OCI-LY7 (cell line): ENCODE results near the gene PPP6R3.

ENCODE experiments used
- EZH2phosphoT487 ChIP-seq: fragments of 200-600 bp; sonication (generic); IDR thresholded peaks from 2 replicates; pipeline ENCODE4 v1.6.1; 2018; ENCODE audit warnings: low read depth, borderline replicate concordance, mild to moderate bottlenecking, mixed run types, antibody characterized with exemption, low read length, moderate library complexity, mixed read lengths
- TF ChIP-seq, protein P1 (sequence below): fragments of 200-600 bp; sonication (generic); conservative IDR thresholded peaks from 2 replicates; pipeline ENCODE4 v1.5.1; 2014; ENCODE audit warnings: mild to moderate bottlenecking, antibody characterized with exemption, low read length, moderate library complexity, mixed read lengths

DNA sequence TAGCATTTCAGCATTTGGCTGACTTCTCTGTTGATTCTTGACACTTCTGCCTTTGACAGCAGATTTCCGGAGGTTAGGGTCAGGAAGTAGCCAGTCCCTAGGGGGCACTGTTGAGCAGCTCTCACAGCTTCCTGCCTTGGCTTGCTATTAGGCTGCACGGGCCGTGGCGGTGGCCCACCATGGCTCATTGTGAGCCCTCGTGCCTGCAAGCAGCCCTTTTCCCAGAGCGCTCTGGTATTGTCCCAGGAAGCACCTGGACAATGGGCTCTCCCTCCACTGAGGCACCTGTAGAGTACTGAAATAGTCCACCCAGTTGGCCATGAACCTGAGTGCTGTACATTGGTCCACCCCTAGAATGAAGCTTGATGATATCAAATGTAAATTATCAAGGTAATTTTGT is 123.5 kb downstream of the PPP6R3 start:
- TF ChIP-seq, protein P1, sequence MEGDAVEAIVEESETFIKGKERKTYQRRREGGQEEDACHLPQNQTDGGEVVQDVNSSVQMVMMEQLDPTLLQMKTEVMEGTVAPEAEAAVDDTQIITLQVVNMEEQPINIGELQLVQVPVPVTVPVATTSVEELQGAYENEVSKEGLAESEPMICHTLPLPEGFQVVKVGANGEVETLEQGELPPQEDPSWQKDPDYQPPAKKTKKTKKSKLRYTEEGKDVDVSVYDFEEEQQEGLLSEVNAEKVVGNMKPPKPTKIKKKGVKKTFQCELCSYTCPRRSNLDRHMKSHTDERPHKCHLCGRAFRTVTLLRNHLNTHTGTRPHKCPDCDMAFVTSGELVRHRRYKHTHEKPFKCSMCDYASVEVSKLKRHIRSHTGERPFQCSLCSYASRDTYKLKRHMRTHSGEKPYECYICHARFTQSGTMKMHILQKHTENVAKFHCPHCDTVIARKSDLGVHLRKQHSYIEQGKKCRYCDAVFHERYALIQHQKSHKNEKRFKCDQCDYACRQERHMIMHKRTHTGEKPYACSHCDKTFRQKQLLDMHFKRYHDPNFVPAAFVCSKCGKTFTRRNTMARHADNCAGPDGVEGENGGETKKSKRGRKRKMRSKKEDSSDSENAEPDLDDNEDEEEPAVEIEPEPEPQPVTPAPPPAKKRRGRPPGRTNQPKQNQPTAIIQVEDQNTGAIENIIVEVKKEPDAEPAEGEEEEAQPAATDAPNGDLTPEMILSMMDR = peak; percentile 85
- TF ChIP-seq EZH2phosphoT487 = no peak
